GM18505 (cell line): Measurements from ENCODE around the gene CYP3A7.
"Not testable (repeated sequence)": the region's sequence is repeated elsewhere in the genome, so short reads cannot be mapped to it uniquely, and the experiment has no call there.

ENCODE experiments used
- ATAC-seq: cut with Tn5 transposase; IDR thresholded peaks from one replicate; pipeline ENCODE4 v1.9.1; 2021; ENCODE audit not compliant: unreplicated experiment
- POLR2A ChIP-seq: IDR thresholded peaks from 4 replicates; pipeline ENCODE4 v1.6.1; 2011; ENCODE audit warnings: borderline replicate concordance; ENCODE audit not compliant: insufficient read depth, insufficient read length; ENCODE audit errors: extremely low read depth

Gene CYP3A7

DNA sequence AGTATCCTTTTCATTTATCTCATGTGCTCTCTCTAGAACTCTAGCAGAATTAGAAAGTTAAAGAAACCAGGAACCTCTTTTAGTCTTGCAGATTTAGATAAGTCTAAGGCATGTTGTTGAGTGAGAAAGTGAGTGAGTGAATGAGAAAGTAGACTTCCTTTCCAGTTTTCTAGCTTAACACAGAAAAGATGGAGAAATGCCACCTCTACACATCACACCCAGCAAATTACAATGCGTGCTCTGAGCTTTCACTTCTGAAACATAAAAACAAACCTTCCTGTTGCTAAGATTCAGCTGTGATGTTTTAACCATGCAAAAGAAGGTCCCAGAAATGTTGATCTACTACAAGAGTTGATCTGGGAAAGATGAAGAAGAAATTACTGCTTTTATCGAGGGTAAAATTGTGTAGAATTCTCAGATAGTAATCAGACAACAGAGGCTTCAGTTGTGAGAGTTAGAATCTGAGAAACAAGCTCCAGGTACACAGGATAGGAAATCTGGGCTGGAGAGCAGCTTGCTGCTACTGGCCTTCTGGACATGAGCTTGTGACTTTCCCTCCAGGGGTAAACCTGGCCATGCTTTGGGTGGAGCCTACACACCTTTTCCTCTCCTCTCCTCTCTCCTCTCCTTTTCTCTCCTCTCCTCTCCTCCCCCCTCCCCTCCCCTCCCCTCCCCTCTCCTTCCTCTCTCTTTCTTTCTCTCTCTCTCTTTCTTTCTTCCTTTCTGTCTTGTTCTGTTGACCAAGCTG, 59.8 kb downstream of the CYP3A7 start:
- ATAC-seq: no peak
- TF ChIP-seq POLR2A: no peak

DNA sequence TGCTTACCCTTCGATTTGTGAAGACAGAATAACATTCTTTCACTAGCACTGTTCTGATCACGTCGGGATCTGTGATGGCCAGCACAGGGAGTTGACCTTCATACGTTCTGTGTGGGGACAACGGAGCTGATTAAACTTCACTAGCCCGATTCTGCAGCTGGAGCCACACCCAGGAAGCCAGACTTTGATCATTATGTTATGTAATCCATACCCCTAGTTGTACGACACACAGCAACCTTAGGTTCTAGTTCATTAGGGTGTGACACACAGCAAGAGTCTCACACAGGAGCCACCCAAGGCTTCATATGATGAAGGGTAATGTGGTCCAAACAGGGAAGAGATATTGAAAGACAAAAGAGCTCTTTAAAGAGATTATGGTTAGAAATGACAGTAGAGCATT, 62.4 kb downstream of the CYP3A7 start:
- ATAC-seq: no peak
- no peak for TF ChIP-seq POLR2A

DNA sequence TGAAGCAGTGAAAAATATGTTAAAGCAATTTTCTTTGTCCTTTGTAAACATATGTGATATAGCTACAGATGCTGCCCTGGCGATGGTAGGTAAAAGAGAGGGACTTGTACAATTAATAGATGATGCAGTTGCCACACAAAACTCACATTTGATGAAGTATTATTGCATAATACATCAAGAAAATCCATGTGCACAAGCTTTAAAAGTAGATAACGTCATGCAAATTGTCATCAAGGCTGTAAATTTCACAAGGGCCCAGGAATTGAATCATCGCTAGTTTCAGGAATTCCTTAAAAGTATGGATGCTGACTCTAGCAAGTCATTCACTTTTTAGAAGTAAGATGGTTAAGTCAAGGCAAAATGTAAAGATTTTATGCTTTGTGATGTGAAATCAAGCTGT, 65.2 kb downstream of the CYP3A7 start:
- no peak for TF ChIP-seq POLR2A
- no peak for ATAC-seq

DNA sequence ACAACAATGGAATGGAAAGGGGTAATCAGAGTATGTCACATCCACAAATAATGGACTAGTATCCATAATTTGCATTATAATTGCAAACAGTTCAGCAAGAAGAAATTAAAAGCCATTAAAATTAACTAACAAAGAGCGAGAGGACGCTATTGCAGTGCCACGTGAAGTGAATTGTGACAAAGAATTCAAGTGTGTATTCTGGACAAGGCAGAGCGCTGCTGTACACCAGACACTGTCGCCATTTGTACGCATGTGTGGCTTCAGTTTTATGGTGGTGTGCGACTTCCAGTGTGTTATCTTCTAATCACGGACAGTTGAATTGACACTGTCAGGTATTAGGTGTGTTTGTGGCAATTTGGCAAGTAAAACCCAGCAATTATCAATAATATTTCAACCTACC, 66.5 kb downstream of the CYP3A7 start:
- no peak for TF ChIP-seq POLR2A
- ATAC-seq: no peak

DNA sequence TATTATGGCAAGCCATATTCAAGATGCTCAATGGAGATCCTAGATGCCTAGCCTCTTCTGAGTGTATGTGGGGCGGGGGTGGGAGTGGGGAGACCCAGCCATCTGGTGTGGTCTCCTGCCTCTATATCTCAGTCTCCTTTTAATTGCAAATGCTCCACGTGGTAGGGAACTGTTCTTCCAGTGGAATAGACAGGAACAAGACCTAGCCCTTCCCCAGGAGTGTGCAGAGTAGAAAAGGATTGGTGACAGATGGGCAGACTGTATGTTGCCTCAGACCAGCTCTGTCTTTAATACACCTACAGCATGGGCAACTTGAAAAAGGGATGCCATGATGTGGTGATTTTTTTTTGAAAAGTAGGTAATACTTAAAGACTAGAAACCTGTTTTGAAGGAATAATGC, 67.8 kb downstream of the CYP3A7 start:
- TF ChIP-seq POLR2A: no peak
- no peak for ATAC-seq

DNA sequence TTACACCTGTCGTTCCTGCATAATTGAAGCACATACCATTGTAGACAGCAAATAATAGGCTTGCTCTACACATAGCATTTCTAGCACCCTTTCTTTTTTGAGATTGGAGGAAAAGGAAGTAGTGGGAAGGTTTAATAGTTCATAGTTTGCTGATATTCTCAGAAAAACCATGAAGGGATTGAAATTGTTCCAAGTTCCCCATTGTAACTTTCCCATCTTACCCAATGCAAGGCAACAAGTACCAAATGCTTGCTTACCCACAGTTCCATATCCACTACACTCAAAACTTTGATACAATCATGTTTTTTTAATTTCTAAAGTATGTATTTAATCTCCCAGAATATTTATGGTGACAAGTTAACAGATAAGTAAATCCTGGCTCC, 69.0 kb downstream of the CYP3A7 start:
- TF ChIP-seq POLR2A: no peak
- no peak for ATAC-seq

DNA sequence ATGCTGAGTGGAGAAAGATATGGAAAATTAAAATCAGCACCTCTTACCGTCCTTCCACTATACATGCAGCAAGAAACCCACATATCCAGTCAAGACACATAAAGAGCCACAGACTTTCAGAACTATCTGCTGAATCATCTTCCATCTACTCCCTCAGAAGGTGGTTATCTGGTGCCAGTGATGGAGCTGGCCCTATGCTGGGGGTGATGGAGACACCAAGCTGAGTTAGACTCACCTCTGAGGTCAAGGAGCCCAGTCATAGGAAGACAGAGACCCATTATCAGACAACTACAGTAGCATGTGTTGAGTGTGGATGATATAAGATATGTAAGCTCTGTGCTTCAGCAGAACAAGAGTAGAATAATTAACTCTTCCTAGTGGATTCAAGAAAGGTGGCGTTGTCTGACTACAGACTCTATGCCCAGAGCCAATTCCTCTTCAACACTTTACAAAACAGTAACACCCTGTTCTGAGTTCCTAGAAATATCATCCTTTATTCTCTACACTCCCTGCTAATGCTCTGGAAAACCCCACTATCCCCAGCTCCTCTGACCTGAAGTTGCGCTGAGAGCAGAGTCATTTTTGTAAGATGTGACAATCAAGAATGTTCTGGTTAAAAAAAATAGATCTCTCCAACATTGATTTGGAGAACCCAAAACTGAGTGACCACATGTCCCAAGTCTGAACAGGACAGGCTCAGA, 69.5 kb downstream of the CYP3A7 start:
- ATAC-seq: no peak
- TF ChIP-seq POLR2A: no peak

DNA sequence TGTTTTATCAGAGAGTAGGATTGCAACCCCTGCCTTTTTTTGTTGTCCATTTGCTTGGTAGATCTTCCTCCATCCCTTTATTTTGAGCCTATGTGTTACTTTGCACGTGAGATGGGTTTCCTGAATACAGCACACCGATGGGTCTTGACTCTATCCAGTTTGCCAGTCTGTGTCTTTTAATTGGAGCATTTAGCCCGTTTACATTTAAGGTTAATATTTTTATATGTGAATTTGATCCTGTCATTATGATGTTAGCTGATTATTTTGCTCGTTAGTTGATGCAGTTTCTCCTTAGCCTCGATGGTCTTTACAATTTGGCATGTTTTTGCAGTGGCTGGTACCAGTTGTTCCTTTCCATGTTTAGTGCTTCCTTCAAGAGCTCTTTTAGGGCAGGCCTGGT, 77.1 kb downstream of the CYP3A7 start:
- ATAC-seq: not testable (repeated sequence)
